NCI-H2107 treated with DMSO at 0.1 percent for 48 hours (cell line): ENCODE measurements around the gene BBS1.
"Not testable (repeated sequence)": the region's sequence is repeated elsewhere in the genome, so short reads cannot be mapped to it uniquely, and the experiment has no call there.

Source experiments
- DNase-seq: peaks from one replicate; lab custom pipeline; 2025; ENCODE audit not compliant: unreplicated experiment; lab: John Stamatoyannopoulos, UW

BBS1 gene

GRCh38 chr11:66523611-66524010 is 13.2 kb downstream of the BBS1 start:
- no peak for DNase-seq

- no peak for DNase-seq
Measured at GRCh38 chr11:66524304-66525040, 14.0 kb downstream of the BBS1 start.

DNA sequence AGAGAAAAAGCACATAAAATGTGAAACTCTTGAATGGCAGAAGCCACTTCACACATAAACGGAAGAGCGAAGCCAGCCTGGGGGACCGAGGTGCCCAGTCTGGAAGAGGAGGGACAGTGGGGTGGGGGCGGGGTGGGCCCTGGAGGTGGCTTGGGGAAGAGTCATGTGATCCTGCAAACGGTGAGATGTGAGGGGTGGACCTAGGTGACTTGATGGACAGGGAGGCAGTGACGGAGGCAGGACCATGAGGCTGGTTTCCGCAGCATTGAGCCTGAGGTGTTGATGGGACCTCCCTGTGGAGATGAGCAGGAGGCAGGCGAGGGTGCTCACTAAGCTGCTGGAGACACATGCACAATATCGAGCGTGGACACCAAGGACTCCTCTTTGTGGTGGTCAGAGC is 18.6 kb downstream of the BBS1 start:
- DNase-seq = no peak

GRCh38 chr11:66529655-66530054 is 19.2 kb downstream of the BBS1 start:
- no peak for DNase-seq

- DNase-seq = no peak
Measured at GRCh38 chr11:66530927-66531709, 20.7 kb downstream of the BBS1 start.

GRCh38 chr11:66531841-66532240 is 21.4 kb downstream of the BBS1 start:
- no peak for DNase-seq

DNA sequence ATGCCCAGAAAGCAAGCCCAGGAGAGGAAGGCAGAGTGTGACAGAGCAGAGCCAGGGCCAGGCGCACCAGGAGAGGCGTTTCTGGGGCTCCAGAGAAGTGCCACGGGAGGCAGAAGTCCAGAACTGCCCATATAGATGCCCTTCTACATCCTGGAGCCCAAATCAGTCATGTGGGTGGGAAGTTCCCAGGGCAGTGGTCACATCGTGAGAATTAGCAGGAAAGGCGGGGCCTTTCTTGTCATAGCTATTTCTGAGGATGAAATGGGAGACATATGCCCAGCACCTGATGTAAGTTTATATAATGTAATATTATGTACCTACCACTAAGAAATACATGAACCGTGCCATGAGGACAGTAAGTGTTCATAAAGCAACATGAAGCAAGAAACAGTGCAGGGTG is 22.3 kb downstream of the BBS1 start:
- no peak for DNase-seq

DNA sequence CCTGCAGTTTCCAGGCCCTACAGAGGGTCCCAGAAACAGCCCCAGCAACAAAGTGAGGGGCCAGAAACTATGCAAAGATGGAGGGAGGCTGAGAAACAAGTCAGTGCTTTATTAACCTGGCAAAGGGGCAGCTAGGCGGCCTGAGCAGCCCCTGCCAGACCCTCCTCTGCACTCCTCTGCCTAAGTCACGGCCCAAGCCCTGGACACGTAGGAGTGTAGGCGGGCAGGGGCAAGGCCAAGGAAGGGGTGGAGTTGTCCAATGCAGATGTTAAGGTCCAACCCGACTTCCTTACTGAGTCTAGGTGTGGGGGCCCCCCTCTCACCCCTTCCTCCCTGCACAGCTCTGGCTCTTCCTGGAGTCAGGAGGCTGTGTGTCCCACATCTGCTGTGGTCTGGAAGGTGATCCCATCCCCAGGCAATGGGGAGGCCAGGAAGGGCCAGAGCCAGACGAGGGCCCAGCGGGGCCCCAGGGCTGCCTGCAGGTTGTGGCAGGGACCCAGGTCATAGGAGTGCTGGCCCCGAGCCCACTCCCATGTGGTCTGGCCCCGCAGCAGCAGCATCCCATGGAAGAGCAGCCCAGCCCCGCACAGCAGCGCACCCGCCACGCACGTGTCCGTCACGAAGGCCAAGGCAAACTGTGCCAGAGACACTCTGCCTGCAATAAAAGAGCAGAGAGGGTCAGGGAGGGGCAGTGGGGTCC is 28.9 kb downstream of the BBS1 start:
- DNase-seq = no peak

GRCh38 chr11:66539870-66540213 is 29.4 kb downstream of the BBS1 start:
- DNase-seq = no peak

DNA sequence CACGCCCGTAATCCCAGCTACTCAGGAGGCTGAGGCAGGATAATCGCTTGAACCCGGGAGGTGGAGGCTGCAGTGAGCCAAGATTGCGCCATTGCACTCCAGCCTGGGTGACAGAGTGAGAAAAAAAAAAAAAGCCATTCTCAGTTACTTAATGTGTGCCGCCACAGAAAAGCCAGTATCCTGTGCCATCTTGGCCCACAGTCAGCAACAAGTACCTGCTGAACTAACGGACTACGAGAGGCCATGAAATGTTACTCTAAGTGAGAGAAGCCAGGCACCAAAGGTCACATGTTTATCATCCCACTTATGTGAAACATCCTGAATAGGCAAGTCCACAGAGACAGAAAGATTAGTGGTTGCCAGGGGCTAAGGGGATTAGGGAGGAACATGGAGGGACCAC is 30.2 kb downstream of the BBS1 start:
- not testable (repeated sequence) for DNase-seq

DNA sequence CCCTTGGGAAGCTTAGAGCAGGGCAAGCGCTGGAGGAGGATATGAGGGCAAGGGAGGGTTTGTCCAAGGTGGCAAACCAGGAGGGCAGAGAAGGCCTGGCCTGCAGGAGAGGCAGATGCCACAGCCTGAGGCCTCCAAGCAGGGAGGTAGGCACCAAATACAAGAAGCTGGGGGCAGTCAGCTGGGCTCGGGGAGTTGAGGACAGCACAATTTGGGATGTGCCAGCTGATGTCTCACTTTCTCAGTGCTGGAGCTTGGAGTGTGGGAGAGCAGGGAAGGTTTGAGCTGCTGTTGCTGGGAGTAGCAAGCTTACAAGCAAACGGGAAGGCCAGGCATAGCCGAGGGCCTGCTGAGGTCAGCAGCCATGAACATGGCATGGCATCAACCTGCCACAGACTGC is 31.5 kb downstream of the BBS1 start:
- no peak for DNase-seq

DNA sequence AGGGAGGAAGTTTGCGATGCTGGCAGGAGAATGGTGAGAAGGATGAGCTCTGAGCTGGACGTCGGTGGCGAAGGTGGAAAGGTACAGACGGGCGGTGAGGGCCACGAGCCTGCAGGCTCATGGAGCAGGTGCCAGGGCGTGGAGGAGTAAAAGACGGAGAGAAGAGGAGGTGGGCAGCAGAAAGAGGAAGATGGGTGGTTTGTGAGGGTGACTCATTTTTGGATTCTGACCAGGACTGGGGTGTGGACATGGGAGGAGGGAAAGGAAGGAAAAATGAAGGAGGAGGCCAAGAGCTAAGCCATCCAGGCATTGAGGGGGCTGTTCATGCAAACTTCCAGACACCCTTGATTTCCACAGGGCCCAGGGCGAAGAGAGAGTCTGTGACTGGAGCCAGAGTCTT is 31.9 kb downstream of the BBS1 start:
- no peak for DNase-seq

DNA sequence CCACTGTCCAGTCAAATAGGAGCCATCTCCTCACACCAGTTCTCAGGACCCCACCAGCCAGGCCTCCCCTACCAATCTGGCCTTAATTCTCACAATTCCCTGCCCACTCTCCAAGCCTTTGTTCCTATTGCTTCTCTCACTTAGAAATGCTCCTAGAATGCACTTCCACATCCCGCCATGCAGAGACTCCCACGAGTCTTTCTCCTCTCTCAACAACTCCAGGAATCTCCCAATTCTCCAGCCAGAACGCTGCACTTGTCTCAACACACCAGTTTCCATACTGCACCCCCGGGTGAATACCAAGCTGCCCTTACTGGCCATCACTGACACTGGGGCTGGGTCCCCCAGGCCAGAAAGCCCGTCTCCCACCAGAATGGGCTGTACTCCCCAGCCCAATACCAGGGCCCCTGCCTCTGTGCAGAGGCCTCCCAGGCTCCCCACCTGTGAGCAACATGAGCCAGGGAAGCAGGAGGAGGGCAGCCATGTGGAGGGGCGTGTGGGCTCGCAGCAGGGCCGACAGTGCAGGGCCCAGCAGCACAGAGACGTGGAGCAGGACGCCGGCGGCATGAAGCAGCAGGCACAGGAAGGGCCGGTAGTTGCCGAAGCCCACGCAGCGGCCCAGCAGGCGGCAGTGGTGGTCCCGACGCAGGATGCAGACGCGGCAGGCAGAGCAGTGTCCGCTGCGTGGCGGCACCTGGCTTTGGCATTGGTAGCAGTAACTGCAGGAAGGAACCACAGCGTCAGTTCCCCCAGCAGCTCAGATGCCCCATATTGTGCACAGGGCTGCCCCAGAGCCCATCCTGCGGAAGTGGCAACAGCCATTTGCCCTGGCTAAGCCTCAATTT is 33.0 kb downstream of the BBS1 start:
- DNase-seq = no peak

DNA sequence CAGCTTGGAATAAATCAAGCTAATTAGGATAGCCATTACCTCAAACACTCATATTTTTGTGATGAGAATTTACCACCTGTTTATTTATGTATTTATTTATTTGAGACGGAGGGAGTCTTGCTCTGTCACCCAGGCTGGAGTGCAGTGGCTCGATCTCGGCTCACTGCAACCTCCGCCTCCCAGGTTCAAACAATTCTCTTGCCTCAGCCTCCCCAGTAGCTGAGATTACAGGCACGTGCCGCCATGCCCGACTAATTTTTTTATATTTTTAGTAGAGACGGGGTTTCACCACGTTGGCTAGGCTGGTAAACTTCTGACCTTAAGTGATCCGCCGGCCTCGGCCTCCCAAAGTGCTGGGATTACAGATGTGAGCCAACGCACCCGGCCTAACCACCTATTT is 34.5 kb downstream of the BBS1 start:
- DNase-seq = not testable (repeated sequence)

DNA sequence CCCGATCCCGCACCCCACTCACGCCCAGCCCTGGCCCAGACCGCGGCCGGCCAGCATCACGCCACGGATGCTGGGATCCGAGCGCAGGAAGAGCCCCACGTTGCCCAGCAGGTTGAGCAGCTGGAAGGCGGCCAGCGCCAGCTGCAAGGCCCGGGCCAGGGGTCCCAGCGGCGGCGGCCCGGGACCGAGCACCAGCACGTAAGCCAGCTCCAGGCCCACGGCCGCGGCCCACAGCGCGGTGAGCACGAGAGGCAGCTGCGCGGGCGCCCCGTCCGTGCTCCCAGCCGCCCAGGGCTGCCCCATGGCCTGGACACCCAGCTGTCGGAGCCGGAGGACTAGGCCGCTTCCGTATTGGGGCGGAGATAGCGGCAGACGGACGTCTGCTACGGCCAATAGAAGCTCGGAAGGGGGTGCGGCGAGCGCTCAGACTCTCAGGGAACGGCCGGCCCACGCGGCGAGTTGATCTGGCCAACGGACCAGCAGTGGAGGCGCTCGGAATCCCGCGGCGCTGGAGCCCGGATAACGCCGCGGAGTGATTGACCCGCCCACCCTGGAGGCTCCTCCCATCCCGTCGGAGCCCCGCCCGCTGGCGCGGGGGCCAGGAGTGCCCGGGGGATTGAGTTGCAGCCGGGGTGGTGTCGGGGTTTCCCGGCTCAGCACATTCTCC is 35.4 kb downstream of the BBS1 start, which contains the start of gene ZDHHC24:
Gene ZDHHC24 (minus strand): TSS at position 348 of the 667 bp plus-strand sequence. CDS start 45 bp downstream, at position 303.
- peak; percentile 88 for DNase-seq

DNA sequence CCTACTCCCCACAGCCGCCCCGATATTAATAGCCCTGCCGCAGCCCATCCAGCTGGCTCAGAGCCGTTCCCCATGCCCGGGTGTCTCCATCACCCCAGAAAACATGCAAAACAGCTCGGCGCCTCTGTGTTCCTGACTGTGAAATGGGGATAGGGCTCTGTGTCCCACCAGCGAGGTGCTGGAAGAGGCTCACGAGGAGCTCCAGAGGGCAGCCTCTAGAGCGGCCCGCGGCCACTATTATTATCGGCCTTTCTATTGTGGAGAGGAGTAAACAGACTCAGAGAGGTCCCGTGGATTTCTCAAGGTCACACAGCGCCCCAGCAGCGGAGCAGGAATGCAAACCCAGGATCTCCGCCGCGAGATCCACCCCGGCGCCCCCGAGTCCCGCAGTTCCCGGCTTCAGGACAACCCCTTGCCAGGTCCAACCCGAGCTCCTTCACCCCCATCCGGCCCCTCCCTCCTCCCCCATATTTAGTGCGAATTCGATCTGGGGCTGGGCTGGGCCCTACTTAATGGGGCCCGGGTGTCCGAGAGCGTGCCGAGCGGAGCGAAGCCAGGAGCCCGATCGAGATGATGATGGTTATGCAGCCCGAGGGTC is 36.0 kb downstream of the BBS1 start, which contains the start of gene ACTN3:
Gene ACTN3 (plus strand): TSS at position 536 of the 598 bp plus-strand sequence. CDS start 35 bp downstream, at position 571.
- DNase-seq = no peak

DNA sequence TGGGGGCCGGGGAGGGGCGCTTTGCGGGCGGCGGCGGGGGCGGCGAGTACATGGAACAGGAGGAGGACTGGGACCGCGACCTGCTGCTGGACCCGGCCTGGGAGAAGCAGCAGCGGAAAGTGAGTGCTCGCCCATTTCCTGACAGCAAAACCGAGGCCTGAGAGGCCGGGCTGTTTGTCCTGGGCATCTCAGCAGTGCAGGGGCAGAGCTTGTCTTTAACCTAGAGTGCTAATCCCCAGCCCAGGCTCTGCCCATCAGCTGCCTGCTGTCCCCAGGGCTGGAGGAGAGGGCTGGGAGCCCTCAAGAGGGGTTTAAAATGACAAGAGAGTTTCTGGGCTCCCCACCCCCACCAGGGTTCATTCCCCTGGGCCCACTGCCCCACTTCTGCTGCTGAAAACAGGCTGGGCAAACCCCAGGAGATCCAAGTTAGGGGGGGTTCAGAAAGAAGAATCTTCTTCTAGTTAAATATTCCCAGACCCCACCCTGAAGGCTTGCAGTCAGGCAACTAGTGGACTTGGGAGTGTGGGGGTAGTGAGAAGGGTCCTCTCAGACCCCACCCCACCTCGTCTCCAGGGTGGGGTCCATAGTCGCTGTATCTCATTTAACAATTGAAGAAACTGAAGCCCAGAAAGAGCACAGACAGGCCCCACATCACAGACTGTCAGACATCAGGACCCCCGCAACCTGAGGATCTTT is 36.7 kb downstream of the BBS1 start:
- DNase-seq = no peak

DNA sequence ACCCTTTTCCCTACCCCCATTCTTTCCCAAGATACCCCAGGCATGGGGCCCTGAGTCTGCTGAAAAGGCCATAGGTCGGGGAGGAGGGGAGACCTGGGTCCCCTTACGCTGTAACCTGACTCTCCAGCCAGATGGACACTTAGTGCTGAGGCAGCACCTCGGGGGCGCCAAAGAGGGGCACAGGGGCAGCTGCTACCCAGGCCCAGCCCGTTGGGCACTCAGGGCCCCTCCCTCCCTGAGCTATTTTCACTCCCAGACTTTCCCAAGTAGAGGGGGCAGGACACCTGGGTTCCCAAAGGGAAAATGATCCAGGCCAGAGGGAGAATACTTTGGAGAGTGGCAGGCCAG is 37.2 kb downstream of the BBS1 start:
- no peak for DNase-seq

GRCh38 chr11:66548041-66548440 is 37.6 kb downstream of the BBS1 start:
- DNase-seq = no peak
